ENCODE results near the gene CFAP299. TPM values are rescaled to one million over a fixed set of nuclear protein-coding genes. Genes with fewer than 3 reads are reported as not detected.
A peak's percentile ranks its signal among the peaks of the same experiment; 100 is the strongest.
"Not testable (repeated sequence)": the region's sequence is repeated elsewhere in the genome, so short reads cannot be mapped to it uniquely, and the experiment has no call there.

CFAP299 gene
- 1.1 TPM for total RNA-seq
- polyA plus RNA-seq (ENCODE audit: insufficient read depth, low read depth, low replicate concordance) = not detected
- long read RNA-seq, donor 1, partial matches to known transcripts = 0 of 1 reads
- long read RNA-seq, donor 1, other reads (novel, unspliced or antisense) = 0 of 1 reads
- long read RNA-seq, donor 2 = 0 reads
- long read RNA-seq, donor 3 = 0 reads
- long read RNA-seq, donor 4 = 0 reads
- long read RNA-seq, donor 5 = 0 reads
- long read RNA-seq, donor 6, partial matches to known transcripts = 0 of 2 reads
- long read RNA-seq, donor 6, other reads (novel, unspliced or antisense) = 0 of 2 reads
- long read RNA-seq, donor 7, partial matches to known transcripts = 0 of 1 reads
- long read RNA-seq, donor 7, other reads (novel, unspliced or antisense) = 1 of 1 reads
- long read RNA-seq, donor 8, partial matches to known transcripts = 0 of 1 reads
- long read RNA-seq, donor 8, other reads (novel, unspliced or antisense) = 0 of 1 reads
- long read RNA-seq, donor 9 = 0 reads
- long read RNA-seq, donor 10 = 0 reads

- intact Hi-C loops (cut with DNase I) = no loop called here
- peak; percentile 31 for TF ChIP-seq CTCF (IDR thresholded peaks at IDR 0.05; ENCODE audit: borderline replicate concordance, extremely low read depth, insufficient read depth)
- peaks cover 9% of the 10 kb centered on the region for H3K27me3 ChIP-seq (ENCODE audit: control insufficient read depth, insufficient read depth, low read length)
- no peak for FAIRE-seq
- H3K9me3 ChIP-seq (ENCODE audit: control insufficient read depth in 2 of 3, insufficient read depth in 1 of 3, low read length in 3 of 3) = no peaks in the 10 kb centered on the region
- H3K4me1 ChIP-seq (ENCODE audit: control insufficient read depth in 2 of 3, insufficient read depth in 2 of 3, low read depth in 1 of 3, low read length in 3 of 3) = peaks cover 0 to 3% (median 0%) of the 10 kb centered on the region in 3 donors
- H3K9ac ChIP-seq (ENCODE audit: low read length in 3 of 3) = peak within 1 kb of the TSS in 2 of 3 donors; percentile 43 to 50
- H3K36me3 ChIP-seq (ENCODE audit: control insufficient read depth in 2 of 3, insufficient read depth in 3 of 3, low read length in 3 of 3) = no peaks in the 10 kb centered on the region
- peak within 1 kb of the TSS; percentile 60 to 92 (median 77) for H3K4me3 ChIP-seq (ENCODE audit: low read length in 3 of 3)
- peak; percentile 83 to 95 (median 91) for DNase-seq
- no peak within 1 kb of the TSS for H3K27ac ChIP-seq (ENCODE audit: low read depth in 2 of 2, low read length in 2 of 2)
Measured at GRCh38 chr4:80335554-80336358, at the start of gene CFAP299. Gene CFAP299 (plus strand): TSS chr4:80335730.

DNA sequence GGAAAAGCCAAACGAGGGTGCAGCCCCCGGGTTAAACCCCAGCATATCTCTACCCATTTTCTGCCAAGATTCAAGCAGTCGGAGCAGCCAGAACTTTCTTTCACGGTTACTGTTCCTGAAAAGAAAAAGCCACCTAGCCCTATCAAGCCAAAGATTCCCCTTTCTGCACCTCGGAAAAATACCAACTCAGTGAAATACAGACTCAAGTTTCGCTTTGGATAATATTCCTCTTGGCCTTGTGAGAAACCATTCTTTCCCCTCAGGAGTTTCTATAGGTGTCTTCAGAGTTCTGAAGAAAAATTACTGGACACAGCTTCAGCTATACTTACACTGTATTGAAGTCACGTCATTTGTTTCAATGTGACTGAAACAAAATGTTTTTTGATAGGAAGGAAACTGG, 49.1 kb upstream of the CFAP299 start:
- Histone ChIP-seq H3K4me1 (ENCODE audit: control insufficient read depth in 2 of 3, insufficient read depth in 2 of 3, low read depth in 1 of 3, low read length in 3 of 3) (no peaks in the 10 kb centered on the region), H3K27ac (ENCODE audit: low read depth in 2 of 2, low read length in 2 of 2) (no peak overlapping the region), H3K9me3 (ENCODE audit: control insufficient read depth in 2 of 3, insufficient read depth in 1 of 3, low read length in 3 of 3) (no peaks in the 10 kb centered on the region), H3K4me3 (ENCODE audit: low read length in 3 of 3) (no peak overlapping the region), H3K27me3 (ENCODE audit: control insufficient read depth, insufficient read depth, low read length) (no peaks in the 10 kb centered on the region), H3K9ac (ENCODE audit: low read length in 3 of 3) (no peak overlapping the region), H3K36me3 (ENCODE audit: control insufficient read depth in 2 of 3, insufficient read depth in 3 of 3, low read length in 3 of 3) (no peaks in the 10 kb centered on the region)
- no peak for FAIRE-seq
- no peak for DNase-seq
- intact Hi-C loops (cut with DNase I) = no loop called here
- TF ChIP-seq CTCF (IDR thresholded peaks at IDR 0.05; ENCODE audit: borderline replicate concordance, extremely low read depth, insufficient read depth) = no peak

DNA sequence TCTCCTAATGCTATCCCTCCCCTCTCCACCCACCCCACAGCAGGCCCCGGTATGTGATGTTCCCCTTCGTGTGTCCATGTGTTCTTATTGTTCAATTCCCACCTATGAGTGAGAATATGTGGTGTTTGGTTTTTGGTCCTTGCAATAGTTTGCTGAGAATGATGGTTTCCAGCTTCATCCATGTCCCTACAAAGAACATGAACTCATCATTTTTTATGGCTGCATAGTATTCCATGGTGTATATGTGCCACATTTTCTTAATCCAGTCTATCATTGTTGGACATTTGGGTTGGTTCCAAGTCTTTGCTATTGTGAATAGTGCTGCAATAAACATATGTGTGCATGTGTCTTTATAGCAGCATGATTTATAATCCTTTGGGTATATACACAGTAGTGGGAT, 44.9 kb upstream of the CFAP299 start:
- intact Hi-C loops (cut with DNase I) = not testable (repeated sequence)

DNA sequence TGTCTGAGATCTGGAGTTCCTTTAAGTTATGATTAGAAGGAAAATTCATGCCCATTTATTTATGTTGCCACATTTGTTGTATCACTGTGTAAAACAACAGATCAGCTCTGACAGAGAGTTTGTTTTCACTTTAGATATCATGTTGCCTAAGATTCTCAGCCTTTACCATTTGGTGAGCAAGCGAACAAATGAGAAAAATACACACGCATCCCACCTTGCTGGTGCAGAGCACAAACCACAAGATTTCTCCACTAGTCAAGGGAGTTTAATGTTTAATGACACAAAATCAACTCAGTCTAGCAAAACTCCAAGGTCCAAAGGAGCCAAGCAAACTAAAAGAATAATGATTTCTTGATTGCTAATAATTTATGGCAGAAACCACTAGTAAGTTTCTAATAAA, 41.3 kb upstream of the CFAP299 start:
- Histone ChIP-seq H3K9me3 (ENCODE audit: control insufficient read depth in 2 of 3, insufficient read depth in 1 of 3, low read length in 3 of 3) (no peaks in the 10 kb centered on the region), H3K27me3 (ENCODE audit: control insufficient read depth, insufficient read depth, low read length) (no peaks in the 10 kb centered on the region), H3K4me1 (ENCODE audit: control insufficient read depth in 2 of 3, insufficient read depth in 2 of 3, low read depth in 1 of 3, low read length in 3 of 3) (no peaks in the 10 kb centered on the region), H3K4me3 (ENCODE audit: low read length in 3 of 3) (peak overlapping the region in 2 of 3 donors; percentile 19 to 30), H3K27ac (ENCODE audit: low read depth in 2 of 2, low read length in 2 of 2) (no peak overlapping the region), H3K9ac (ENCODE audit: low read length in 3 of 3) (no peak overlapping the region), H3K36me3 (ENCODE audit: control insufficient read depth in 2 of 3, insufficient read depth in 3 of 3, low read length in 3 of 3) (no peaks in the 10 kb centered on the region)
- no peak for TF ChIP-seq CTCF (IDR thresholded peaks at IDR 0.05; ENCODE audit: borderline replicate concordance, extremely low read depth, insufficient read depth)
- FAIRE-seq (no peak), DNase-seq (peak in 2 of 5 donors; percentile 29)
- intact Hi-C loops (cut with DNase I) = no loop called here

More for the DNA sequence above, 44.9 kb upstream of the CFAP299 start:
- not testable (repeated sequence) for H3K4me1 ChIP-seq (ENCODE audit: control insufficient read depth in 2 of 3, insufficient read depth in 2 of 3, low read depth in 1 of 3, low read length in 3 of 3); FAIRE-seq; H3K36me3 ChIP-seq (ENCODE audit: control insufficient read depth in 2 of 3, insufficient read depth in 3 of 3, low read length in 3 of 3); H3K9ac ChIP-seq (ENCODE audit: low read length in 3 of 3); H3K27ac ChIP-seq (ENCODE audit: low read depth in 2 of 2, low read length in 2 of 2); DNase-seq; H3K4me3 ChIP-seq (ENCODE audit: low read length in 3 of 3); H3K27me3 ChIP-seq (ENCODE audit: control insufficient read depth, insufficient read depth, low read length); H3K9me3 ChIP-seq (ENCODE audit: control insufficient read depth in 2 of 3, insufficient read depth in 1 of 3, low read length in 3 of 3)

Measured in kidney (tissue), 22 donors.